RWPE1 (cell line): ENCODE data around the gene PPHLN1.

Experiments
- CTCF ChIA-PET: fragments of 350-600 bp; sonication (Branson Sonifier 250); formaldehyde crosslinking; extraction: SDS; loops from one replicate; lab custom pipeline; 2021; lab: Yijun Ruan, JAX
- POLR2A ChIA-PET: fragments of 400-600 bp; formaldehyde crosslinking; extraction: SDS; loops from one replicate; lab custom pipeline; 2020; ENCODE audit warnings: antibody characterized with exemption; ENCODE audit not compliant: low non-redundant PET; lab: Yijun Ruan, JAX
- DNase-seq: peaks from one replicate; pipeline ENCODE4 v3.0.0; 2012; ENCODE audit warnings: low spot score
- H3K27ac ChIP-seq: fragments of 450-650 bp; 2 replicates; pipeline ENCODE4 v1.5.1; 2017
- CTCF ChIP-seq: fragments of 450-650 bp; conservative IDR thresholded peaks from 2 replicates; pipeline ENCODE4 v1.5.1; 2017; ENCODE audit warnings: low read depth, mild to moderate bottlenecking

Gene PPHLN1

GRCh38 chr12:42291680-42292079 is 34.3 kb upstream of the PPHLN1 start:
- no peak for DNase-seq
- ChIA-PET CTCF (interaction anchor here (0.6 to 0.7 kb wide), 2 partner anchors 9 to 68 kb away, joined by 3 to 7 read pairs; no protein-coding TSS in a partner anchor), POLR2A (no interaction called here)
- H3K27ac ChIP-seq = no peak overlapping the region
- TF ChIP-seq CTCF = no peak

GRCh38 chr12:42296503-42297109 is 29.4 kb upstream of the PPHLN1 start:
- CTCF ChIA-PET = interaction anchor here (0.5 to 0.7 kb wide), 3 partner anchors 57 to 206 kb away, joined by 3 to 4 read pairs (median 3); no protein-coding TSS in a partner anchor
- POLR2A ChIA-PET = no interaction called here

GRCh38 chr12:42298887-42299286 is 27.1 kb upstream of the PPHLN1 start:
- no peak overlapping the region for H3K27ac ChIP-seq
- DNase-seq = no peak
- CTCF ChIA-PET = interaction anchor here (0.6 kb wide), 1 partner anchor 242 kb away, joined by 3 read pairs; no protein-coding TSS in a partner anchor
- POLR2A ChIA-PET = no interaction called here
- TF ChIP-seq CTCF = no peak

More at GRCh38 chr12:42296503-42297109, 29.4 kb upstream of the PPHLN1 start:
- DNase-seq = peak; percentile 3
- TF ChIP-seq CTCF = peak; percentile 41
- no peak overlapping the region for H3K27ac ChIP-seq

GRCh38 chr12:42299392-42300308 is 26.3 kb upstream of the PPHLN1 start:
- TF ChIP-seq CTCF = no peak
- ChIA-PET POLR2A (no interaction called here), CTCF (no interaction called here)
- no peak overlapping the region for H3K27ac ChIP-seq
- DNase-seq = no peak

- ChIA-PET POLR2A (no interaction called here), CTCF (no interaction called here)
- no peak for DNase-seq
- H3K27ac ChIP-seq = no peak overlapping the region
- no peak for TF ChIP-seq CTCF
Measured at GRCh38 chr12:42306297-42306696, 19.7 kb upstream of the PPHLN1 start.

- POLR2A ChIA-PET = no interaction called here
- no peak for DNase-seq
- no peak overlapping the region for H3K27ac ChIP-seq
- CTCF ChIA-PET = no interaction called here
- TF ChIP-seq CTCF = no peak
Measured at GRCh38 chr12:42308390-42308789, 17.6 kb upstream of the PPHLN1 start.
